GM12864 (cell line): ENCODE data around the gene PKP1.

Source experiments
- DNase-seq: peaks from one replicate; pipeline ENCODE4 v3.0.0-alpha.2; 2011; ENCODE audit warnings: low read depth
- H3K4me3 ChIP-seq: 2 replicates; pipeline ENCODE4 v1.5.1; 2011; ENCODE audit warnings: mild to moderate bottlenecking, low read depth, low read length, control low read depth
- CTCF ChIP-seq: IDR thresholded peaks from 2 replicates; pipeline ENCODE4 v1.5.1; 2011; ENCODE audit warnings: low read depth, mild to moderate bottlenecking, moderate library complexity, low read length, control low read depth, inconsistent platforms; ENCODE audit errors: missing control alignments

Gene PKP1

GRCh38 chr1:201302163-201303152 is 19.2 kb downstream of the PKP1 start:
- no peak for TF ChIP-seq CTCF
- no peak for DNase-seq
- no peak overlapping the region for H3K4me3 ChIP-seq

GRCh38 chr1:201304126-201304525 is 20.8 kb downstream of the PKP1 start:
- TF ChIP-seq CTCF: no peak
- no peak for DNase-seq
- H3K4me3 ChIP-seq: no peak overlapping the region

GRCh38 chr1:201305815-201306214 is 22.5 kb downstream of the PKP1 start:
- DNase-seq: no peak
- no peak for TF ChIP-seq CTCF
- no peak overlapping the region for H3K4me3 ChIP-seq

GRCh38 chr1:201307231-201307630 is 23.9 kb downstream of the PKP1 start:
- no peak for DNase-seq
- H3K4me3 ChIP-seq: no peak overlapping the region
- TF ChIP-seq CTCF: no peak

GRCh38 chr1:201307760-201308499 is 24.6 kb downstream of the PKP1 start:
- no peak overlapping the region for H3K4me3 ChIP-seq
- no peak for DNase-seq
- TF ChIP-seq CTCF: no peak

- peak; percentile 43 for TF ChIP-seq CTCF
- no peak overlapping the region for H3K4me3 ChIP-seq
- DNase-seq: no peak
Measured at GRCh38 chr1:201309416-201309815, 26.1 kb downstream of the PKP1 start.
